Effector CD4-positive, alpha-beta T cell (primary cell): ENCODE results near the gene ZFP64.
"Not testable (repeated sequence)": the region's sequence is repeated elsewhere in the genome, so short reads cannot be mapped to it uniquely, and the experiment has no call there.

Experiments used
- DNase-seq: peaks from one replicate; pipeline ENCODE4 v3.0.0-alpha.2; 2020
- total RNA-seq: gene quantifications from one replicate; lab custom pipeline; 2026; lab: John Stamatoyannopoulos, UW

Gene ZFP64
- 10.1 reads per million, percentile 32 among the genes with 10 or more reads in this experiment for total RNA-seq

DNA sequence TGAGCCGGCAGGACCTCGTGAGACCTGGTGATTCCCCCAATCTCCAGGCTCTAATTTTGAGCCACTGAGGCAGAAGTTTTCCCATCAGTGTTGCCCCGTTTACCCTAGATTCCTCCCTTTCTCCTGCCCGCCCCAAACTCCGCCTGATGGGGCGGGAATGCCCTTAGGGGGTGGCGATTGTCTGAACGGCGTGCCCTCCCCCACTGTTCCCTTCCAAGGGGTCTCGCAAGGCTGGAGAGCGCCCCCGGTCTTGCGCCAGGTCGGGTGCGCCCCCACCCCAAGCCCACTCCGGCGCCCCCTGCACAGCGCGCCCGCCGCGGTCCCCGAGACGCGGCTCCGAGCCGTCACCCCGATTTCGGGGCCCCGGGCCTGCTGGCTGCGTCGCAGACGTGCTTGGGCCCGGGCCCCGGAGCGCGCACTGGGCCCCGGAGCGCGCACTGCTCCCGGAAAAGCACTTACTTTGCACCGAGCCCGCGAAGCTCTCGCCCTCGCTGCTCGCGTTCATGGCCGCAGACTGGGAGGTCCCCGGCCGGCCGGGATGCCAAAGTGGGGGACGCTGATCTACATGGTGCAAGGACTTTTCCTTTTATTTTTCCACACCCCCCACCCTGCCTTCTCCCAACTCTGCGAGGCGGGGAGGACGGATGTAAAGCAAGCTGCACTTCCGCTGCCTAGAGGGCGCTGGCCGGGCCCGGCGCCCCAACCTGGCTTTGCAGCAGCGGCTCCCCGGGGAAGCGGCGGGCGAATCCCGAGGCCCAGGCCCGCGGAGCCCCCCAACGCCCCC, at the start of gene ZFP64:
ZFP64 (minus strand) TSS at position 648 of the 784 bp plus-strand sequence; CDS start at position 505, 143 bp downstream.
- DNase-seq: peak; percentile 56

GRCh38 chr20:52240802-52241201, 49.2 kb upstream of the ZFP64 start:
- DNase-seq: no peak

GRCh38 chr20:52239102-52239501, 47.5 kb upstream of the ZFP64 start:
- no peak for DNase-seq

DNA sequence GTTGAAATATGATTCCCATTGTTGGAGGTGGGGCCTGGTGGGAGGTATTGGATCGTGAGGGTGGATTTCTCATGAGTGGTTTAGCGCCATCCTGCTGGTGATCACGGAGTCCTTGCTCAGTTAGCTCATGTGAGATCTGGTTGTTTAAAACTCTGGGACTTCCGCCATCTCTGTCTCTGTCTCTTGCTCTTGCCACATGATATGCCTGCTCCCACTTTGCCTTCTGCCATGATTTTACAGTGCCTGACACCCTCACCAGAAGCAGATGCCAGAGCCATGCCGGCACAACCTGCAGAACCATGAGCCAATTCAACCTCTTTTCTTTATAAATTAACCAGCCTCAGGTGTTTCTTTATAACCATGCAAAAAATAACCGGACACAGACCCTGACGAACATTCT, 44.7 kb upstream of the ZFP64 start:
- no peak for DNase-seq

DNA sequence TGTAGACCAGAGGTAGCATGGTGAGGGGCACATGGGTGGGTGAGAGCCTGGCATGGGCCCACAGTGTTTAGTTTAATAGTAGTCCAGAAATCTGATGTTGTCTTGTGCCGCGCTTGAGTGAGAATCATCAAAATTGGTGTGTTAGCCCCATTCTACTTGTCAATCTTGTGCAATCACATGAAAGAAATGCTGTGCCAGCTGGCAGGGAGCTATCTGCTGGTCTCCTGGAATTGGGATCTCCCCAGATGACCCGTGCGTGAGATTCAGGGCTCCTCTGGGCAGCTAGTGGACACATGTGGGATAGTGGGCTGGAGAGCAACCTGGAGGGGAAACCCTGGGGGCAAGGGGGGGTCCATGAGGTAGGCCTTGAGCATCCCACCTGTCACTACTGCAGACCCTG, 43.5 kb upstream of the ZFP64 start:
- DNase-seq: no peak

- no peak for DNase-seq
These were observed 42.9 kb upstream of the ZFP64 start for GRCh38 chr20:52234302-52235045.

DNA sequence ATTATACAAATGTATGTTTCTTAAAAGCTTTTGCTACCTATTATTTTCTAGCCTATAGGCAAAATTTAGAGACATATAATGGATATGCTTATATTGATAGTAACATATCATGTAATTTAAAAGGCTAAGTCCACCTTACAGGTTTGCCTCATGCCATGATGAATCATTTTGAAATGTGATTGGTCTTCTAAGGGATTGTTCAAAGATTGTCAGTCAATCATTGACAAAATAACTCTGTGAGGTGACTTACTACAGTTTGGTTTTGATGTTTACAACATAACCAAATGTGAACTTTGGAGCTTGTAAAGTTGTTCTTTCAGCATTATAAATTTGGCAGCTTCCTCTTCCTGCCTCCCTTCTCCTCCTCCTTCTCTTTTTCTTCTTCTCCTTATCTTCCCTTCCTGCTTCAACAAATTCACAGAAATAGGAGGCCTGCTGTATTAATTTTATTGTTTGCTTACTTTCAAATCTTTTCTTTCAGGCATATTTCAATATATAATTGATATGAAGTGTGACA, 39.7 kb upstream of the ZFP64 start:
- DNase-seq: no peak

- no peak for DNase-seq
These were observed 38.8 kb upstream of the ZFP64 start for GRCh38 chr20:52230409-52230808.

DNA sequence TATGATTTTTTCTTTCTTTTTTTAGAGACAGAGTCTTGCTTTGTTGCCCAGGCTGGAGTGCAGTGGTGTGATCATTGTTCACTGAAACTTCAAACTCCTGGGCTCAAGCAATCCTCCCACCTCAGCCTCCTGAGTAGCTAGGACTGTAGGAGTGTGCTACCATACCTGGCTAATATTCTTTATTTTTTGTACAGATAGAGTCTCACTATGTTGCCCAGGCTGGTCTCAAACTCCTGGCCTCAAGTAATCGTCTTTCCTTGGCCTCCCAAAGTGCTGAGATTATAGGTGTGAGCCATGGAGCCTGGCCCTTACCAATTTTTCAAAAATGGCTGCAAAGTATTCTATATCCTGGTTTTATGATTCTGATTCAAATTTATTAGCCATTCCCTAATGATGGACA, 37.8 kb upstream of the ZFP64 start:
- not testable (repeated sequence) for DNase-seq

GRCh38 chr20:52226370-52226769, 34.8 kb upstream of the ZFP64 start:
- DNase-seq: no peak

DNA sequence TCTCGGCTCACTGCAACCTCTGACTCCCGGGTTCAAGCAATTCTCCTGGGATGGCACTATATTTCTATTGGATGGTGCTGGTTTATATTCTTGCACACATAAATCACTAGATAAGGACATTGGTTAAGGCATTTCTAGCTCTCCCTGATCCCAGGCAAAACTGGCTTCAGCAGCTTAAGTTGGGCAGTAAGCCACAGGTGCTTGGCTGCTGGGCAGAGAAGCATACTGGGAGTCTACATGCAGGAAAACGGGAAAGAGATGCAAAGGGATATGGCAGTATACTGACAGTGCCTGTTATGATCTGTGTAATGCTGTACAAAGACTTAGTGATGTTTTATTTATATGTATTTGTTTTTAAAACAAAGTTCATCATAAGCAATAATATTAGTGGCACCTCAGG, 33.3 kb upstream of the ZFP64 start:
- DNase-seq: no peak

DNA sequence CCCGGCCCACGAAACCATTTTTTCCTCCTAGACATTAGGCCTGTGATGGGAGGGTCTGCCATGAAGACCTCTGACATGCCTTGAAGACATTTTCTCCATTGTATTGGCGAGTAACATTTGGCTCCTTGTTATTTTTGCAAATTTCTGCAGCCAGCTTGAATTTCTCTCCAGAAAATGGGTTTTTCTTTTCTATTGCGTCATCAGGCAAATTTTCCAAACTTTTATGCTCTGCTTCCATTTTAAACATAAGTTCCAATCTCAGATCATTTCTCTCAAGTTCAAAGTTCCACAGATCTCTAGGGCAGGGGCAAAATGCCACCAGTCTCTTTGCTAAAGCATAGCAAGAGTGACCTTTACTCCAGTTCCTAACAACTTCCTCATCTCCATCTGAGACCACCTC, 29.8 kb upstream of the ZFP64 start:
- not testable (repeated sequence) for DNase-seq

DNA sequence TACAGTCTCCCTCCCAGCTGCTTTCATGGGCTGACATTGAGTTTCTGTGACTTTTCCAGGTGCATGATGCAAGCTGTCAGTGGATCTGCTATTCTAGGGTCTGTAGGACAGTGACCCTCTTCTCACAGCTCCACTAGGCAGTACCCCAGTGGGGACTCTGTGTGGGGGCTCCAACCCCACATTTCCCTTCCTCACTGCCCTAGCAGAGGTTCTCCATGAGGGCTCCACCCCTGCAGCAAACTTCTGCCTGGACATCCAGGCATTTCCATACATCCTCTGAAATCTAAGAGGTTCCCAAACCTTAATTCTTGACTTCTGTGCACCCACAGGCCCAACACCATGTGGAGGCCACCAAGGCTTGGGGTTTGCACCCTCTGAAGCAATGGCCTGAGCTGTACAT, 29.3 kb upstream of the ZFP64 start:
- DNase-seq: not testable (repeated sequence)

DNA sequence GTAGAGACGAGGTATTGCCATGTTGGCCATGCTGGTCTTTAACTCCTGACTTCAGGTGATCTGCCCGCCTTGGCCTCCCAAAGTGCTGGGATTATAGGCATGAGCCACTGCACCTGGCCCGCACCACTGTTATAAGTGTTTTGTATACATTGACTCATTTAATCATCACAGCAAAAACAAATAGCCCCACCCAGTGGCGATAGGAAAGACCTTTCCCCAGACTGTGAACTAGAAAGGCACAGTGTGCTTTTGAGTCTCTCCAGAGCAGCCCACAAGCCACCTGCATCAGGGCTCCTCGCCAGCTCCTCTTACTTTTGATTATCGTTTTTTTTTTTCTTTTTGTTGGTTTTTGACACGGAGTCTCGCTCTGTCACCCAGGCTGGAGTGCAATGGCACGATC, 27.9 kb upstream of the ZFP64 start:
- no peak for DNase-seq

DNA sequence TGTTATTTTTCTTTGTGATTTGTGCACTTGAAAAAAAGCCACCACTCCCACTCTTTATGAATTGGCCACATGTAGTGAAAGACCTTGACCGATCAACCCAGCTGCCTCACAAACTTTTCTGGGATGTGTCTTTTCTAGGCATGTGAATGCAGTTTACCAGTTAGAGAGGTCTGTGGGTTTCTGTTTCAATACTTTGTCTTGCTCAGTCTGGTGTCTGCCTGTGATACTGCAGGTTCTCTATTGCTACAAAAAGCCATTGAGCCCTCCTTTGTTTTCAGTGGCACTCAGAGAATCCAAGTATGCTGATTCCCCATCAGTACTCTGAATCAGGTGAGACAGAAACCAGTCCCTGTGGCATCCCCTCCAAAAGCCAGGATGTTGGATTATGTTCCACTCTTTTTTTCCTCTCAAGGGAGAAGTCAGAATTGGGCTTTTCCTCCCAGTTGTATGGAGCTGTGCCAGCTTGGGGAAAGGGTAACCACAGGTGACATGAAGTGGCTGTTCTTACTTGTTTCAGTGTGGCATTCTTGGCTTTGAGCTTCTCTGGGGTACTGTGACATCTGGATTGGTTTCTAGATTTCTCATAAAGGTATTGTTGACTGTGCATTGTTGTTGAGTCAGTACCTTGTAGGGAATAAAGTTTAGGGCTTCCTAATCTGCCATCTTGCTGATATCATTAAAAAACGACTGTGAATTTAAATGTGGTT, 26.3 kb upstream of the ZFP64 start:
- DNase-seq: no peak

- no peak for DNase-seq
These were observed 22.4 kb upstream of the ZFP64 start for GRCh38 chr20:52213995-52214394.

- DNase-seq: no peak
These were observed 21.4 kb upstream of the ZFP64 start for GRCh38 chr20:52212943-52213342.

GRCh38 chr20:52210037-52210990, 18.7 kb upstream of the ZFP64 start:
- DNase-seq: no peak

DNA sequence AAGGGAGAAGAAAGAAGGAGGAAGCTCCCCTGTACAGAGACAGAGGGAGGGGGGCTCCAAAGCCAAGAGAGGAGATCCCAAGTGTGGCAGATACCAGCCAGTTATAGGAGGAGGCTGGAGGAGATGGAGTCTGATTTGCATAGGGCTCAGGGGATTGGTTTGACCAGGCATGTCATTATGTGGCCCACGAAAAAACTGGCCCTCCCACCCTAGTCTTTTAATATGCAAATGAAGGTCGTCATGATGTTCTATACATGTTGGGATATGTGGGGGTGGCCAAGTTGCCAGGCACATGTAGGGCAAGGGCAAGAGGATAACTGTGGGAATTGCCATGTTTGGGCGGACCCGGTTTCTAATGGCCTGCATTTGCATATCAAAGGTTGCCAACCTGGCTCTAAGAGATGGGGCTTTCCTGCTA, 17.6 kb upstream of the ZFP64 start:
- DNase-seq: no peak

DNA sequence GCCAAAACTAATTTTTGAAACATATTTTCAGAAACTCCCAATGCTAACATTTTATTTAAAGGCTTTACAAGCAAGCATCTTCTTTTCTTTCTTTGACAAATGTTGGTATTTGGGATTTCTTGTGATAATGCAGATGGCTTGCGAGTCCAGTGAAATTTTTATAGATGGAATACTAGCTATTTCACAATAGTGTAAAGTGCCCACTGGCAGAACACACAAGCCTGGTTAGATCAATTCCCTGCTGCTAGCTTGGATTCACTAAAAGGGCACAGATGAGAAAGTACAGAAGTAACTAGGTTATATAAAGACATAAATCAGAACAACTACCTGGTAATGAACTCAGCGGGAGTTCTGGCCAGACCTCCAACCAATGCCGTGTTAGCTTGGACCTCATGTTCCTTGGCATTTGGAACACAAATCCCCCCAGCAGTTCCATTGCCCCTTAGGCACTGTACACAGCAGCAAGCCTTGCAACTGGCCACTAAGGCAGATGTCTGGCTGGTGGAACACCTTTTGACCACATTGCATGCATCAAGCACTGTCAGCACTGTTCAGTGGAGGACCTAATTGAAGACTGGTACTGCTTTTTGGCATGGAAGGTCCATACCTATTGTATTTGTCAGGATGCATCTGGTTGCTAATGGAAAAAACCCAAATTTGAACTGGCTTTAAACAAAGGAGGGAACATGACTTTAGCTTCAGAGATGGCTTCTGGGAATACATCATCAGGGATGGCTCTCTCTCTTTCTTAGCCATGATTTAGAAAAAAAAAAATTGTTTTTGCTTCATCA, 15.6 kb upstream of the ZFP64 start:
- no peak for DNase-seq

GRCh38 chr20:52204136-52204535, 12.6 kb upstream of the ZFP64 start:
- DNase-seq: no peak
